ENCODE measurements around the gene DYSF.

GRCh38 chr2:71597756-71598155, 144.4 kb downstream of the DYSF start:
- TF ChIP-seq POLR2AphosphoS5 (IDR thresholded peaks at IDR 0.05; ENCODE audit: low read depth, low read length) (no peak), POLR2A (IDR thresholded peaks at IDR 0.05; ENCODE audit: low read depth, low read length) (no peak)
